SKM-1 treated with dmso at 0.1 percent for 144 hours (cell line): ENCODE measurements around the gene SRP9.
"Not testable (repeated sequence)": the region's sequence is repeated elsewhere in the genome, so short reads cannot be mapped to it uniquely, and the experiment has no call there.

Experiments used
- DNase-seq: peaks from one replicate; lab custom pipeline; 2025; ENCODE audit not compliant: unreplicated experiment; lab: John Stamatoyannopoulos, UW

SRP9 gene

DNA sequence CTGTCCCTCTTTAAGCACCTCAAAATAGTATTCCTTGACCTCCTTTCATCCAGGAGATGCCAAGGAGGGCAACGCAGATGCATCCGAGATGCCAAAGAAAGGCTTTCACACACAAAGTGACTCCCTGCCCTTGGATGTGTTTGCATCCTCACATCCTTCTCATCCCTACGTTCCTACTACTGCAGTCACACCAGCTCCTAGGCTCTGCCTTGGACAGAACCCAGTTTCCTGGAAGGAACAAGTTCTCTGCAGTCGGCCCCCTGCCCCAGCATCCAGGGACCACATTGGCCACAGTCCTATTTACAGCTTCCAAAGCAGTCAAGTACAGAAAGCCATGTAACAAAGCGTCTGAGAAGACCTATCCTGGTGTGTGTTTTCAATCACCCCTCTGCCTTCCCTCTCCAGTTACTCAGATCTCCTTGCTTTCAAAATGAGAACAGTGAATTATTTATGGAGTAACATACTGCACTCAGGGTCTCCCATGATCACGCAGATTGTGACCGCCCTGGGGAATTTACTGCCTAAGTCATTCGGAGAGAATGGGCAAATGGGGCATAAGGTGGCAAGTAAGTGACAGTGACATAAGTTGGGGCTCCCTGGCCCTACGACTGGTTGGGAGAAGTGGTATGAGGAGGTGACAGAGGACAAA lies 21.8 kb upstream of the SRP9 start:
- DNase-seq, result no peak

DNA sequence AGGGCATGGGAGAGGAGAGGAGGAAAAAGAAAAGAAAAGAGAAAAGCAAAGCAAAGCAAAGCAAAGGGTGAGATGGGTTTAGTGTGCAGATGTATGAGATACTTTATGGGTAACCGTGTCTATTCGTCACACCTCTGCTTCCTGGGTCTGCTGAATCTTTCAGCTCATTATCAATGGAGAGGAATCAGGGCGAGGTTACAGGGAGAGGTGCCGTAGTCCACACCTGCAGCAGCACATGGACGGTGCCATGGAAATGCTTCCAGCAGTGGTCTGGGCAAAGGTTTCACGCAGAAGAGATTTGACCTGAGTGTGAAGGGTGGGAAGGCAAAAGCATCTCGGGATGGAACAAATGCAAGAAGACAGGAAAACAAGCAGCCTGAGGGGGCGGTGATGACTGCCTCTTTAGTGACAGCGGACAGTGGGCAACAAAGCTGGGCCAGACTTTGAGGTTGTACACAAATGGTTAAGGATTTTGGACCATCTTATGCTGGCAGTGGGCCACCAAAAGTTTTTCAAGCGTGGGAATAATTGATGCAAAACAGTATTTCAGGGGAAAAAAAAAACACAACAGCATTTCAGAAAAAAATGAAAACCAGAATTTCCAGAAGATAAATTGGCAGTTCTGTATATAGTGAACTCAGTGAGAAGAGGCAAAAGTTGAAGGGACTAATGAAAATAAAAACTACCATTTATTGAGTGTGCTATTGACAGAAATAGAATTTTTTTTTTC lies 19.5 kb upstream of the SRP9 start:
- DNase-seq, result no peak

GRCh38 chr1:225759972-225760371 lies 17.7 kb upstream of the SRP9 start:
- not testable (repeated sequence) for DNase-seq

- no peak for DNase-seq
These were observed 17.1 kb upstream of the SRP9 start for GRCh38 chr1:225760531-225760930.

GRCh38 chr1:225761395-225761794 lies 16.2 kb upstream of the SRP9 start:
- not testable (repeated sequence) for DNase-seq

- DNase-seq, result no peak
These were observed 15.6 kb upstream of the SRP9 start for GRCh38 chr1:225762002-225762441.

DNA sequence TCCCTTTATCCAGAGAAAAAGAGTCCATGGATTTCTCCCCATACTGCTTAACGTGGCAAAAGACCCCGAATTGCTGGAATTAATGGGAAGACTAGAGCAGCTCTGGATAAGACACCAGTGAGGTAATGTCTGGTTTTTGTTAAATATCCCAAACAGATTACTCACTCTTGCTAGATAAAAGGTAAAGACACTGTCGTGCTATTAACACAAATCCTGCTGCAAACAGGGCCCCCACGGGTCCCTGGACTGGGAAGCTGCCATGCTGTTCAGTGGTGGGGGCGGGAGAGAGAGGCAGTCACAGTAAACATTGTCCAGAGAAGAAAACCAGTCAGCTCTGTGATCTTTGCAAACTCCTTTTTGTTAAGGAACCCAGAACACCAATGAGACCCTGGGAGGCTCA lies 15.2 kb upstream of the SRP9 start:
- DNase-seq, result no peak

GRCh38 chr1:225763716-225764548 lies 13.7 kb upstream of the SRP9 start:
- DNase-seq, result peak; percentile 35

DNA sequence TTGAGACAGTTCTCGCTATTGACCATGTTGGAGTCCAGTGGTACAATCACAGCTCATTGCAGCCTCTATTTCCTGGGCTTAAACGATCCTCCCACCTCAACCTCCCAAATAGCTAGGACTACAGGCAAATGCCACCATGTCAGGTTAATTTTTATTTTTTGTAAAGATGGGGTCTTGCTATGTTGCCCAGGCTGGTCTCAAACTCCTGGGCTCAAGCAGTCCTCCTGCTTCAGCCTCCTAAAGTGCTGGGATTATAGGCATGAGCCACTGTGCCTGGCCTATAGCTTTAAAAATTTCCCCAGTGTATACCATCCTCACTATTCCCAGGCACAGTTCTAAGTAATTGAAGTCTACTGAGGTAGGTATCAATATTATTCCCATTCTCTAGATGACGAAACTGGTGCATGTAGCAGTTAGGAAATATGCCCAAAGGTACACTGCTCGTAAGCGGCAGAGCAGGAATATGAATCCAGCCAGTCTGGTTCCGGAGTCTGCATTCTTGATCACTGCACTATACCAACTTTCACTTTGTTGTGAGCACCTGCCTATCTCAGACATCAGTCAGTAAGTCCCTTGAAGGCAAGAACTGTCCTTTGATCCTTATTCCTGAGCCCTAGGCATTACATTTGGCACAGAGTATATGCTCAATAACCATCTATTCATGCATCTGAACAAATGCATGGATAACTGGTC lies 11.5 kb upstream of the SRP9 start:
- DNase-seq, result no peak

- no peak for DNase-seq
These were observed 10.5 kb upstream of the SRP9 start for GRCh38 chr1:225766967-225767633.

GRCh38 chr1:225767634-225768540 lies 9.7 kb upstream of the SRP9 start:
- DNase-seq, result no peak

- DNase-seq, result no peak
These were observed 8.8 kb upstream of the SRP9 start for GRCh38 chr1:225768662-225769426.

GRCh38 chr1:225769687-225770086 lies 7.9 kb upstream of the SRP9 start:
- no peak for DNase-seq

GRCh38 chr1:225770561-225771248 lies 6.9 kb upstream of the SRP9 start:
- DNase-seq, result no peak

- DNase-seq, result no peak
These were observed 5.8 kb upstream of the SRP9 start for GRCh38 chr1:225771661-225772322.

- DNase-seq, result peak; percentile 85
These were observed 5.3 kb upstream of the SRP9 start for GRCh38 chr1:225772323-225772768.

- no peak for DNase-seq
These were observed 4.8 kb upstream of the SRP9 start for GRCh38 chr1:225772848-225773247.
